Coronary artery (tissue), 2 donors: ENCODE measurements around the gene KMT5B.
A peak's percentile ranks its signal among the peaks of the same experiment; 100 is the strongest.

Source experiments
- DNase-seq: peaks from one replicate; pipeline ENCODE4 v3.0.0-alpha.2; 2017; ENCODE audit warnings: low spot score
- H3K27ac ChIP-seq, 2 donors: fragments of 200-600 bp; sonication (generic); one replicate each; pipeline ENCODE4 v1.5.1; 2016 to 2019
- H3K4me3 ChIP-seq: fragments of 200-600 bp; sonication (generic); 2 replicates; pipeline ENCODE4 v1.5.1; 2016; ENCODE audit warnings: mild to moderate bottlenecking, moderate library complexity
- TF ChIP-seq, protein P1 (sequence below): fragments of 200-600 bp; sonication (generic); IDR thresholded peaks from one replicate; pipeline ENCODE4 v1.5.1; 2019; ENCODE audit warnings: antibody characterized with exemption

Gene KMT5B

GRCh38 chr11:68216171-68216938 is 3.3 kb upstream of the KMT5B start:
- H3K27ac ChIP-seq, result no peak overlapping the region
- DNase-seq, result no peak
- H3K4me3 ChIP-seq, result no peak overlapping the region
- TF ChIP-seq, protein P1, sequence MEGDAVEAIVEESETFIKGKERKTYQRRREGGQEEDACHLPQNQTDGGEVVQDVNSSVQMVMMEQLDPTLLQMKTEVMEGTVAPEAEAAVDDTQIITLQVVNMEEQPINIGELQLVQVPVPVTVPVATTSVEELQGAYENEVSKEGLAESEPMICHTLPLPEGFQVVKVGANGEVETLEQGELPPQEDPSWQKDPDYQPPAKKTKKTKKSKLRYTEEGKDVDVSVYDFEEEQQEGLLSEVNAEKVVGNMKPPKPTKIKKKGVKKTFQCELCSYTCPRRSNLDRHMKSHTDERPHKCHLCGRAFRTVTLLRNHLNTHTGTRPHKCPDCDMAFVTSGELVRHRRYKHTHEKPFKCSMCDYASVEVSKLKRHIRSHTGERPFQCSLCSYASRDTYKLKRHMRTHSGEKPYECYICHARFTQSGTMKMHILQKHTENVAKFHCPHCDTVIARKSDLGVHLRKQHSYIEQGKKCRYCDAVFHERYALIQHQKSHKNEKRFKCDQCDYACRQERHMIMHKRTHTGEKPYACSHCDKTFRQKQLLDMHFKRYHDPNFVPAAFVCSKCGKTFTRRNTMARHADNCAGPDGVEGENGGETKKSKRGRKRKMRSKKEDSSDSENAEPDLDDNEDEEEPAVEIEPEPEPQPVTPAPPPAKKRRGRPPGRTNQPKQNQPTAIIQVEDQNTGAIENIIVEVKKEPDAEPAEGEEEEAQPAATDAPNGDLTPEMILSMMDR, result no peak

GRCh38 chr11:68215524-68216170 is 2.6 kb upstream of the KMT5B start:
- no peak overlapping the region for H3K27ac ChIP-seq
- TF ChIP-seq, protein P1, result no peak
- no peak for DNase-seq
- H3K4me3 ChIP-seq, result no peak overlapping the region

DNA sequence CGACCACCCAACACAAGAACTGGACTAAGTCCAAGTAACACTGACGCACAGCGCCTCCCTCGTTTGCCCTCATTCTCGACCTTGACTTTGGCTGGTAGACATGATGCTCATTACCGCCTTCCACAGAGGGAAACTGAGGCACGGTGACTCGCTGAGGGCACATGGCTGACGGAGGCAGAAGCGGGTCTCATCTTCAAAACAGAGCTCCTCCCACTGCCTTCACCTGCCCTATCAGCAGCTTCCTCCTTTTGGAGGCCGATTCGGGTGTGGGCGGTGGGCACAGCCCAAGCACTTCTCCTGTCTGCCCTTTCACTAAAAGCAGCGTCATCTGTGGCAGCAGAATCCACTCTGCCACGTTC is 2.0 kb upstream of the KMT5B start:
- TF ChIP-seq, protein P1, result no peak
- H3K27ac ChIP-seq, result no peak overlapping the region
- H3K4me3 ChIP-seq, result no peak overlapping the region
- DNase-seq, result no peak

DNA sequence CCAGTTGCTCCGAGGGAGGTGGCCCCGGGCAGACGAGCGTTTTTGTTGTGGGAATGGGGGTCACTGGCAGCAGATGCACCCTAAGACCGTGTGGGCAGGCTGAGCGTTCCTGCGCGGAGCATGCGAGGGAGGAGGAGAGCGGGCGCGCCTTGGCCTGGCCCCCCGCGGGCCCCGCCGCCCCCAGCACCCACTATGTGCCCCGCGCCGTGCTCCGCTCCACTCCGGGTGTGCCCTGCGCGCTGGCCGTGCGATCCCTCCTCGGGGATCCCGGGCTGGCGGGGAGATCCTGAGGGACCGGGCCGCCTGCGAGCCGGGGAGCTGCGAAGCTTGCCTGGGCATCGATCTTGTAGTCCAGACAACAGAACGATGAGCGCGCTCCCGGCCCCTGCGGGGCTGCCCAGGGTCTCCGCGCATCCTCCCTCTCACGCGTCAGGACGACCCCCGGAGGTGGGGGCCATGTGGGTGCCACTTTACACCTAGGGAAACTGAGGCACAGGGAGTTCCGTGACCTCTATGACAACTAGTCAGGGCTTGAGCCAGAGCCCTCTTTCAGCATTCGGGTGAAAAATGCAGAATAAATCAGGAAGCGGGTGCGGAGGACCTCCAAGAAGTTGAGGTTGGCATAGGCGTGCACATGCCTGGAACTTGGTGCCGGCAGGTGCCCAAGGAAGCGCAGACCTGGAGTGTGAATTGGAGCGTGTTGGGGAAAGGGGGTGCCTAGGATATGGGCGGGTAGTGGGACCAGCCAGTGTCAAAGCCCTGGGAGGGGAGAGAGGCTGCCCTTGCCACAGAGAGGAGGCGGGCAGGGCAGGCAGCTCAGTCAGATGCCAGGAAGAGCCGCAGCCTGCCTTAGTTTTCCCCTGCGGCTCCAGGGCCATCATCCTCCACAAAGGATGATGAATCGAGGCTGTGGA is 1.3 kb upstream of the KMT5B start:
- no peak for DNase-seq
- H3K4me3 ChIP-seq, result peak overlapping the region; percentile 84
- peak overlapping the region; percentile 99 to 100 for H3K27ac ChIP-seq
- TF ChIP-seq, protein P1, result no peak

DNA sequence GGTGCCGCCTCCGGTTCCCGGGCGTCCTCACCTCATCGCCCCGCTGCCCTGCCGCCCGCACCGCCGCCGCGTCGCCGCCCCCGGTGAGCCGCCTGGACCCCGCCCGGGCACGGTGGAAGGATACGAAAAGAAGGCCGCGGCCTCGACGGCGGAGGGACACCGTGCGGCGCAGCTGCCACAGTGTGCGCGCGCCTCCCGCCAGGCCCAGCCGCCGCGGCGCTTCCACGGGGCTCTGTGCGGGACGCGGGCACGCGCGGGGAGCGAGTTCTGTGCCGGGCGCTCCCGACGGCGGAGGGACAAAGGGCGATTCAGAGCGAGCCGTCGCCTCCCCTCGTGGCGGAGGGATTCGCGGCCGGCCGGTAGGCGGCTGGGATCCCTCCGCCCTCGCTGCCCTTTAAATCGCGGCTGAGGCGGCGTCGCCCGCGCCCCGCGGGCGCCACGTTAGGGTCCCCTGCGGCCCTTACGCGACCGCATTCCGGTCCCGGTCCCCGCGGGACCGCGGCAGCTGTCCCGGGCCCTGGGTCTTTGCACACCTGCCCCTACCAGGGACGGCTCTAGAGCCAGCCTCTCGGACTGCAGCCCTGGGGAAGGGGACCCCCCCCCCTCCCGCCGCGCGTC is 568 bp upstream of the KMT5B start:
- TF ChIP-seq, protein P1, result no peak

GRCh38 chr11:68212421-68213134 is 518 bp downstream of the KMT5B start:
- Histone ChIP-seq H3K27ac (peak overlapping the region; percentile 99 to 100), H3K4me3 (peak overlapping the region; percentile 84)
- peak; percentile 83 for DNase-seq
- TF ChIP-seq, protein P1, result no peak

More for the DNA sequence above, 568 bp upstream of the KMT5B start:
- H3K27ac ChIP-seq, result peak overlapping the region; percentile 99 to 100
- DNase-seq, result peak; percentile 85
- peak overlapping the region; percentile 84 for H3K4me3 ChIP-seq
